ENCODE data around the gene RNF213. TPM values are rescaled to one million over a fixed set of nuclear protein-coding genes. Genes with fewer than 3 reads are reported as not detected.

The RNF213 gene
- total and polyA plus RNA-seq, 2 donors (not counting 1 experiment from before 2014, with no cell fraction given): 36.8 to 245 TPM

GRCh38 chr17:80292521-80292971 is 31.9 kb downstream of the RNF213 start:
- Histone ChIP-seq H3K27ac (ENCODE audit: insufficient read depth, low read length) (no peak overlapping the region), H3K9ac (ENCODE audit: insufficient read depth, low read length) (no peak overlapping the region), H4K20me1 (ENCODE audit: control insufficient read depth, extremely low read depth, insufficient read depth, low read length) (peaks cover 2% of the 10 kb centered on the region), H2AFZ (ENCODE audit: low read length) (no peak overlapping the region), H3K4me3 (replicated peaks in 1 of 4; ENCODE audit: control extremely low read depth in 1 of 4, insufficient read depth in 1 of 4, low read depth in 3 of 4, low read length in 4 of 4) (no peak overlapping the region), H3K36me3 (ENCODE audit: control insufficient read depth, insufficient read depth, low read length) (peaks cover 49% of the 10 kb centered on the region), H3K4me1 (ENCODE audit: control insufficient read depth, extremely low read depth, insufficient read depth, low read length) (no peaks in the 10 kb centered on the region), H3K79me2 (ENCODE audit: control insufficient read depth, insufficient read depth, low read length) (no peaks in the 10 kb centered on the region), H3K9me3 (ENCODE audit: control insufficient read depth, insufficient read depth, low read depth, low read length) (no peaks in the 10 kb centered on the region), H3K27me3 (ENCODE audit: control insufficient read depth, insufficient read depth, low read length) (no peaks in the 10 kb centered on the region), H3K4me2 (ENCODE audit: extremely low read depth, insufficient read depth, low read length) (no peak overlapping the region)
- peak in 1 of 2 donors; percentile 12 for TF ChIP-seq CTCF (conservative IDR thresholded peaks at IDR 0.05 in 1 of 2, IDR thresholded peaks at IDR 0.05 in 1 of 2; ENCODE audit: low read depth in 1 of 2, low read length in 2 of 2)
- no peak for TF ChIP-seq EZH2 (IDR thresholded peaks at IDR 0.05; ENCODE audit: low read length, missing control alignments)
- DNase-seq (ENCODE audit: low read depth in 2 of 2): no peak

DNA sequence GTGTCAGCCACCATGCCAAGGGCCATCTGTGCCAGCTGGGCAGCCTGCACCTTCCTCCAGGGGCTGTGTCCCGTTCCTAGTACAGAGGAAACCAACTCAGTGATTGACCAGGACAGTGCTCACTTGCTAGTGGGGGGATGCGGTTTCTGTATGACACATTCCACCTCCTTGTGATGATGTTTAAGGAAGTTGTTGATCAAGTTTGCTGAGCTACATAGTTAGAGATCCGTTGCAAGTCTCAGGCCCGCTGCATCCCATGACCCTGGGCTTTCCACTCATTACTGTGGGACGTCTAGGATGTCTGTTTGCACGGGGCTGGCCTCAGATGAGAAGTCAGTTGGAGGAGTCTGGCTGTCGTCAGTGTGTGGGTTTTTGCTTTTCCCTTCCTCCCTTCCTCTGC is 33.6 kb downstream of the RNF213 start:
- no peak overlapping the region for H3K4me3 ChIP-seq (replicated peaks in 1 of 4; ENCODE audit: control extremely low read depth in 1 of 4, insufficient read depth in 1 of 4, low read depth in 3 of 4, low read length in 4 of 4)
- H3K9ac ChIP-seq (ENCODE audit: insufficient read depth, low read length): no peak overlapping the region
- H3K27me3 ChIP-seq (ENCODE audit: control insufficient read depth, insufficient read depth, low read length): no peaks in the 10 kb centered on the region
- no peak overlapping the region for H3K4me2 ChIP-seq (ENCODE audit: extremely low read depth, insufficient read depth, low read length)
- H3K27ac ChIP-seq (ENCODE audit: insufficient read depth, low read length): no peak overlapping the region
- H3K36me3 ChIP-seq (ENCODE audit: control insufficient read depth, insufficient read depth, low read length): peaks cover 46% of the 10 kb centered on the region
- DNase-seq (ENCODE audit: low read depth in 2 of 2): no peak
- TF ChIP-seq EZH2 (IDR thresholded peaks at IDR 0.05; ENCODE audit: low read length, missing control alignments) (no peak), CTCF (conservative IDR thresholded peaks at IDR 0.05 in 1 of 2, IDR thresholded peaks at IDR 0.05 in 1 of 2; ENCODE audit: low read depth in 1 of 2, low read length in 2 of 2) (no peak)
- no peak overlapping the region for H2AFZ ChIP-seq (ENCODE audit: low read length)
- no peaks in the 10 kb centered on the region for H3K9me3 ChIP-seq (ENCODE audit: control insufficient read depth, insufficient read depth, low read depth, low read length)
- peaks cover 2% of the 10 kb centered on the region for H4K20me1 ChIP-seq (ENCODE audit: control insufficient read depth, extremely low read depth, insufficient read depth, low read length)
- H3K79me2 ChIP-seq (ENCODE audit: control insufficient read depth, insufficient read depth, low read length): no peaks in the 10 kb centered on the region
- H3K4me1 ChIP-seq (ENCODE audit: control insufficient read depth, extremely low read depth, insufficient read depth, low read length): no peaks in the 10 kb centered on the region

GRCh38 chr17:80294653-80295052 is 34.0 kb downstream of the RNF213 start:
- Histone ChIP-seq H3K27me3 (ENCODE audit: control insufficient read depth, insufficient read depth, low read length) (no peaks in the 10 kb centered on the region), H2AFZ (ENCODE audit: low read length) (no peak overlapping the region), H3K9ac (ENCODE audit: insufficient read depth, low read length) (no peak overlapping the region), H3K4me2 (ENCODE audit: extremely low read depth, insufficient read depth, low read length) (no peak overlapping the region), H3K9me3 (ENCODE audit: control insufficient read depth, insufficient read depth, low read depth, low read length) (no peaks in the 10 kb centered on the region), H3K27ac (ENCODE audit: insufficient read depth, low read length) (no peak overlapping the region), H3K4me3 (replicated peaks in 1 of 4; ENCODE audit: control extremely low read depth in 1 of 4, insufficient read depth in 1 of 4, low read depth in 3 of 4, low read length in 4 of 4) (no peak overlapping the region), H3K4me1 (ENCODE audit: control insufficient read depth, extremely low read depth, insufficient read depth, low read length) (no peaks in the 10 kb centered on the region), H4K20me1 (ENCODE audit: control insufficient read depth, extremely low read depth, insufficient read depth, low read length) (peaks cover 2% of the 10 kb centered on the region), H3K79me2 (ENCODE audit: control insufficient read depth, insufficient read depth, low read length) (no peaks in the 10 kb centered on the region), H3K36me3 (ENCODE audit: control insufficient read depth, insufficient read depth, low read length) (peaks cover 45% of the 10 kb centered on the region)
- DNase-seq (ENCODE audit: low read depth in 2 of 2): no peak
- no peak for TF ChIP-seq EZH2 (IDR thresholded peaks at IDR 0.05; ENCODE audit: low read length, missing control alignments)
- no peak for TF ChIP-seq CTCF (conservative IDR thresholded peaks at IDR 0.05 in 1 of 2, IDR thresholded peaks at IDR 0.05 in 1 of 2; ENCODE audit: low read depth in 1 of 2, low read length in 2 of 2)

Measured in fibroblast of lung (primary cell).